Caco-2 (cell line): ENCODE results near the gene CLIC4. TPM values are rescaled to one million over a fixed set of nuclear protein-coding genes. Genes with fewer than 3 reads are reported as not detected.

Source experiments
- BruUV-seq: library from RNA; stranded (reverse); fragments of 400-500 nt; replicated peaks from 2 replicates; lab custom pipeline; 2021; lab: Mats Ljungman, UMichigan
- CTCF ChIA-PET: fragments of 300-600 bp; sonication (Branson Sonifier 250); formaldehyde crosslinking; loops from one replicate; lab custom pipeline; 2022; ENCODE audit warnings: antibody characterized with exemption; lab: Charles Lee
- POLR2A ChIA-PET: fragments of 300-600 bp; sonication (Branson Sonifier 250); formaldehyde crosslinking; loops from one replicate; lab custom pipeline; 2022; ENCODE audit warnings: antibody characterized with exemption; lab: Charles Lee
- DNase-seq, 2 experiments: peaks; one replicate each; pipeline versions ENCODE4 v3.0.0 to v3.0.0-alpha.2; 2020 to 2022
- H3K27me3 ChIP-seq: replicated peaks from 2 replicates; pipeline ENCODE4 v1.6.0; 2011; ENCODE audit warnings: low read length; ENCODE audit not compliant: control insufficient read depth, insufficient read depth
- H3K36me3 ChIP-seq: 2 replicates; pipeline ENCODE4 v1.5.1; 2011; ENCODE audit warnings: low read length; ENCODE audit not compliant: control insufficient read depth, insufficient read depth
- H3K4me1 ChIP-seq: fragments of 250-450 bp; sonication (Bioruptor Pico); 2 replicates; pipeline ENCODE4 v1.5.1; 2020; ENCODE audit warnings: mild to moderate bottlenecking
- H3K4me3 ChIP-seq: 2 replicates; pipeline ENCODE4 v1.5.1; 2011; ENCODE audit warnings: low read depth, mild to moderate bottlenecking, control low read depth, low read length
- H3K9me3 ChIP-seq: fragments of 250-450 bp; sonication (Bioruptor Pico); 2 replicates; pipeline ENCODE4 v1.5.1; 2020; ENCODE audit warnings: mild to moderate bottlenecking, moderate library complexity
- H3K27ac Mint-ChIP-seq: one replicate; pipeline ENCODE4 v1.8.0; 2022; ENCODE audit warnings: mixed read lengths; ENCODE audit not compliant: unreplicated experiment
- H3K27me3 Mint-ChIP-seq: one replicate; pipeline ENCODE4 v1.8.0; 2022; ENCODE audit warnings: mixed read lengths; ENCODE audit not compliant: insufficient read depth, unreplicated experiment
- H3K36me3 Mint-ChIP-seq: one replicate; pipeline ENCODE4 v1.8.0; 2022; ENCODE audit warnings: mild to moderate bottlenecking, mixed read lengths; ENCODE audit not compliant: insufficient read depth, unreplicated experiment
- H3K4me1 Mint-ChIP-seq: one replicate; pipeline ENCODE4 v1.8.0; 2022; ENCODE audit warnings: low read depth, mixed read lengths; ENCODE audit not compliant: unreplicated experiment
- H3K4me3 Mint-ChIP-seq: one replicate; pipeline ENCODE4 v1.8.0; 2022; ENCODE audit warnings: mild to moderate bottlenecking, moderate library complexity, mixed read lengths; ENCODE audit not compliant: unreplicated experiment
- H3K9me3 Mint-ChIP-seq: one replicate; pipeline ENCODE4 v1.8.0; 2022; ENCODE audit warnings: mixed read lengths; ENCODE audit not compliant: unreplicated experiment
- intact Hi-C: fragments of 100-400 bp; cut with micrococcal nuclease; formaldehyde crosslinking; loops from one replicate; pipeline ENCODE4 v1.10.0; 2022; ENCODE audit not compliant: unreplicated experiment
- total RNA-seq: library from RNA; stranded (reverse); gene quantifications from 2 replicates; pipeline ENCODE4 v1.2.3, GENCODE V29; 2022
- TF ChIP-seq, protein P1 (sequence below), 2 experiments: fragments of 200-600 bp in 1 of 2; IDR thresholded peaks; 1 replicate in 1 of 2; 2 replicates in 1 of 2; pipeline versions ENCODE4 v1.5.1 to v1.8.0; 2011 to 2022; ENCODE audit warnings: antibody characterized with exemption in 1 of 2, control low read depth in 1 of 2, inconsistent platforms in 1 of 2, low read depth in 1 of 2, low read length in 1 of 2, mild to moderate bottlenecking in 1 of 2, moderate library complexity in 1 of 2; ENCODE audit not compliant: insufficient read depth in 1 of 2, severe bottlenecking in 1 of 2, unreplicated experiment in 1 of 2

The CLIC4 gene
- total RNA-seq, 1 experiment from 2014 or later = 140 TPM

DNA sequence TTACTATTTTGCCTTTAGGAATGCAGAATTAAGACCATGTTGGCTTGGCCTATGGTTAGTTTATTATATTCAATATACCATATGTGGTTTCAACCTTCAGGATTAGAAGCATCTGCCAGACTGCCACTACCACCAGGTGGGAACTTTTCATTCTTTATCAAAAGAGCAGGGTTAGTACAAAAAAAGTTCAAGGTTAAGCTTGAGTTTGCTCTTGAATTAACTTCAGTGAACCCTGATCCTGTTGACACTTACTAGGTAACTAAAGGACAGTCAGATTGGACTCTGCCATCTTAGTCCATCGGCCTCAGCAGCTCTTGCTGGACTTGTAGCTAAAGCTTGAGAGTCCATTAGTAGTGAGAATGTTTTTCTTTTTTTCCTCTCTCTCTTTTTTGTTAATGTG is 22.1 kb downstream of the CLIC4 start:
- no peak overlapping the region for H3K27ac Mint-ChIP-seq
- no peaks in the 10 kb centered on the region for H3K36me3 ChIP-seq
- H3K27me3 ChIP-seq = no peaks in the 10 kb centered on the region
- BruUV-seq = no TSS peak
- no peaks in the 10 kb centered on the region for H3K9me3 Mint-ChIP-seq
- POLR2A ChIA-PET = no interaction called here
- no peaks in the 10 kb centered on the region for H3K27me3 Mint-ChIP-seq
- H3K36me3 Mint-ChIP-seq = no peaks in the 10 kb centered on the region
- H3K4me3 Mint-ChIP-seq = no peak overlapping the region
- DNase-seq = no peak
- no peaks in the 10 kb centered on the region for H3K4me1 Mint-ChIP-seq
- intact Hi-C loops = no loop called here
- H3K4me3 ChIP-seq = no peak overlapping the region
- no peaks in the 10 kb centered on the region for H3K9me3 ChIP-seq
- CTCF ChIA-PET = interaction anchor here (0.6 to 0.9 kb wide), 2 partner anchors 63 to 462 kb away, joined by 3 to 5 read pairs; no protein-coding TSS in a partner anchor
- H3K4me1 ChIP-seq = no peaks in the 10 kb centered on the region; the same call in 1 of the 2 replicates
- TF ChIP-seq, protein P1, sequence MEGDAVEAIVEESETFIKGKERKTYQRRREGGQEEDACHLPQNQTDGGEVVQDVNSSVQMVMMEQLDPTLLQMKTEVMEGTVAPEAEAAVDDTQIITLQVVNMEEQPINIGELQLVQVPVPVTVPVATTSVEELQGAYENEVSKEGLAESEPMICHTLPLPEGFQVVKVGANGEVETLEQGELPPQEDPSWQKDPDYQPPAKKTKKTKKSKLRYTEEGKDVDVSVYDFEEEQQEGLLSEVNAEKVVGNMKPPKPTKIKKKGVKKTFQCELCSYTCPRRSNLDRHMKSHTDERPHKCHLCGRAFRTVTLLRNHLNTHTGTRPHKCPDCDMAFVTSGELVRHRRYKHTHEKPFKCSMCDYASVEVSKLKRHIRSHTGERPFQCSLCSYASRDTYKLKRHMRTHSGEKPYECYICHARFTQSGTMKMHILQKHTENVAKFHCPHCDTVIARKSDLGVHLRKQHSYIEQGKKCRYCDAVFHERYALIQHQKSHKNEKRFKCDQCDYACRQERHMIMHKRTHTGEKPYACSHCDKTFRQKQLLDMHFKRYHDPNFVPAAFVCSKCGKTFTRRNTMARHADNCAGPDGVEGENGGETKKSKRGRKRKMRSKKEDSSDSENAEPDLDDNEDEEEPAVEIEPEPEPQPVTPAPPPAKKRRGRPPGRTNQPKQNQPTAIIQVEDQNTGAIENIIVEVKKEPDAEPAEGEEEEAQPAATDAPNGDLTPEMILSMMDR (IDR thresholded peaks at IDR 0.05; ENCODE audit: insufficient read depth in 1 of 2, low read depth in 1 of 2, low read length in 1 of 2, severe bottlenecking in 1 of 2, unreplicated experiment in 1 of 2) = no peak

DNA sequence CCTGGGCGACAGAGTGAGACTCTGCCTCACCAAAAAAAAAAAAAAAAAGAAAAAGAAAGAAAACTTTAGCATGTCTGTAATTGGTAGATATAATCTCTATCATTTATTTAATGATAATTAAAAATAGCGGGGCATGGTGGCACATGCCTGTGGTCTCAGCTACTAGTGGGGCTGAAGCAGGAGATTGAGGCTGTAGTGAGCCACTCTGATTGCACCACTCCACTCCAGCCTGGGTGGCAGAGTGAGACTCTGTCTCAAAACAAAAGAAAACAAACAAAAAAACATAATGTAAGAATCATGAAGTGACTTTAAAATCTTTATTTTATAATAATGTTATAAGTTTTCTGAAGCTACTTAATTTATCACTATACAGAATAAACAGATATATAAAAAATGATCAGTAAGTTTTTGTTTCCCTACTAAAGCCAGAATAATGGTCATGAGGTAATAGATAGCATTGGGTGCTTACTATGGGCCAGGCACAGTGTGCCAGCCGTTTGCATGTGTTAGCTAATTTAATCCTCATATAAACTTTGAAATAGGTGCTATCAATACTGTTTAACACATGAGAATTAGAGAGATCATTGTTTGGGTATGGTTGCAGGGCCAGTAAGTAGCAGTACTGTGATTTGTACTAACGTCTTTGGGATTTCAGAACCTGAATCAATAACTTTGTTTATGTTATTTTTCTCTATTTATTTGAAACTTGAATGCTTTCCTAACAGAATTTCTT is 23.8 kb downstream of the CLIC4 start:
- no peak for DNase-seq
- no TSS peak for BruUV-seq
- TF ChIP-seq, protein P1 (IDR thresholded peaks at IDR 0.05; ENCODE audit: insufficient read depth in 1 of 2, low read depth in 1 of 2, low read length in 1 of 2, severe bottlenecking in 1 of 2, unreplicated experiment in 1 of 2) = no peak
- no peaks in the 10 kb centered on the region for H3K9me3 Mint-ChIP-seq
- CTCF ChIA-PET = no interaction called here
- H3K36me3 Mint-ChIP-seq = no peaks in the 10 kb centered on the region
- H3K4me1 Mint-ChIP-seq = no peaks in the 10 kb centered on the region
- Histone ChIP-seq H3K36me3 (no peaks in the 10 kb centered on the region), H3K4me1 (no peaks in the 10 kb centered on the region; the same call in 1 of the 2 replicates), H3K9me3 (no peaks in the 10 kb centered on the region), H3K27me3 (no peaks in the 10 kb centered on the region), H3K4me3 (no peak overlapping the region)
- no peak overlapping the region for H3K4me3 Mint-ChIP-seq
- POLR2A ChIA-PET = interaction anchor here (0.5 kb wide), 1 partner anchor 21 kb away, joined by 3 read pairs; no protein-coding TSS in a partner anchor
- intact Hi-C loops = no loop called here
- H3K27ac Mint-ChIP-seq = no peak overlapping the region
- no peaks in the 10 kb centered on the region for H3K27me3 Mint-ChIP-seq

DNA sequence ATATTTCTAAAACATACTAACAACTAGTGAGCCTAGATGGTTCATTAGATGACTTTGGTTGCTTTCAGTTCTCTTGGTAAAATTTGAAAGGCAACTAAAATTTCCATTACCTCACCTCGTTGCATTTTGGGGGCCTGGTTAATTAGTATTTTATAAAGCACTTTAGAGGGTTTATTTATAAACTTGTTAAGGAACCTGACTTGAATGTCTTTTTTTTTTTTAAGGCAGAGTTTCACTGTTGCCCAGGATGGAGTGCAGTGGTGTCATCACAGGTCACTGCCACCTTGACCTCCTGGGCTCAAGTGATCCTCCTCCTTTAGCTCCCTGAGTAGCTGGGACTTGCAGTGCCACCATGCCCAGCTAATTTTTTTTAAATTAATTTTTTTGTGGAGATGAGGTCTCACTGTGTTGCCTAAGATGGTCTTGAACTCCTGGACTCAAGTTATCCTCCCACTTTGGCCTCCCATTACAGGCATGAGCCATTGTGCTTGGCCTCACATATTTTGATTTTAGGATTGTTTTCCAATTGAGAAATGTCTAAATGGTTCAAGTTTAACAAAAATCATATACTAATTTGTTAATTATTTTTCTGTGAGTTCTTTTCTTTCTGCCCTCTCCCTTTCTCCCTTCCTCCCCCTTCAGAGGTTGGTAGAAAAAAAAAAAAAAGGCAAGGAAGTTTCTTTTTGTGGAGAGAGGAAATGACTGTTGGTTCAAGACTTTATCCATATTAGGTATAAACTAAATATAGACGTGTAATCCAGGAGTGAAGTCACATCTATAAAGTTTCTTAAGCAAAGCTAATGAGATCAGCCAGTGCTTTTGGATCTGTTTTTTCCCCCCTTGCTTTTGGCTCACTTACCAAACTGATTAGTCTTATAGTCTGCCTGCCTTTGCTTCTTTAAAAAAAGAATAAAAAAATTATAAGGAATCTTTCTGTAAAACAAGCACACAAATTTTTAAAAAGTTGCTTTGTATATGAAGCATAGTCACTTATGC is 24.7 kb downstream of the CLIC4 start:
- H3K36me3 Mint-ChIP-seq = no peaks in the 10 kb centered on the region
- no peaks in the 10 kb centered on the region for H3K27me3 ChIP-seq
- H3K36me3 ChIP-seq = no peaks in the 10 kb centered on the region
- H3K9me3 Mint-ChIP-seq = no peaks in the 10 kb centered on the region
- no peak overlapping the region for H3K4me3 Mint-ChIP-seq
- DNase-seq = no peak
- no peaks in the 10 kb centered on the region for H3K9me3 ChIP-seq
- BruUV-seq = no TSS peak
- H3K4me1 Mint-ChIP-seq = no peaks in the 10 kb centered on the region
- H3K27ac Mint-ChIP-seq = no peak overlapping the region
- no peaks in the 10 kb centered on the region for H3K27me3 Mint-ChIP-seq
- no peaks in the 10 kb centered on the region; the same call in 1 of the 2 replicates for H3K4me1 ChIP-seq
- TF ChIP-seq, protein P1 (IDR thresholded peaks at IDR 0.05; ENCODE audit: insufficient read depth in 1 of 2, low read depth in 1 of 2, low read length in 1 of 2, severe bottlenecking in 1 of 2, unreplicated experiment in 1 of 2) = no peak
- ChIA-PET POLR2A (interaction anchor here (0.5 kb wide), 1 partner anchor 22 kb away, joined by 3 read pairs; no protein-coding TSS in a partner anchor), CTCF (no interaction called here)
- intact Hi-C loops = no loop called here
- no peak overlapping the region for H3K4me3 ChIP-seq
